22Rv1 (cell line): ENCODE data around the gene AGBL1.

ENCODE experiments used
- H3K27ac ChIP-seq: fragments of 450-650 bp; 2 replicates; pipeline ENCODE4 v1.5.1; 2017
- ZFX ChIP-seq: fragments of 450-650 bp; IDR thresholded peaks from 2 replicates; pipeline ENCODE4 v1.6.1; 2017; ENCODE audit warnings: antibody characterized with exemption, borderline replicate concordance
- TF ChIP-seq, protein P1 (sequence below): fragments of 450-650 bp; IDR thresholded peaks from 2 replicates; pipeline ENCODE4 v1.5.1; 2017; ENCODE audit warnings: mild to moderate bottlenecking

AGBL1 gene

GRCh38 chr15:86751116-86751515 is 671.4 kb downstream of the AGBL1 start:
- TF ChIP-seq, protein P1, sequence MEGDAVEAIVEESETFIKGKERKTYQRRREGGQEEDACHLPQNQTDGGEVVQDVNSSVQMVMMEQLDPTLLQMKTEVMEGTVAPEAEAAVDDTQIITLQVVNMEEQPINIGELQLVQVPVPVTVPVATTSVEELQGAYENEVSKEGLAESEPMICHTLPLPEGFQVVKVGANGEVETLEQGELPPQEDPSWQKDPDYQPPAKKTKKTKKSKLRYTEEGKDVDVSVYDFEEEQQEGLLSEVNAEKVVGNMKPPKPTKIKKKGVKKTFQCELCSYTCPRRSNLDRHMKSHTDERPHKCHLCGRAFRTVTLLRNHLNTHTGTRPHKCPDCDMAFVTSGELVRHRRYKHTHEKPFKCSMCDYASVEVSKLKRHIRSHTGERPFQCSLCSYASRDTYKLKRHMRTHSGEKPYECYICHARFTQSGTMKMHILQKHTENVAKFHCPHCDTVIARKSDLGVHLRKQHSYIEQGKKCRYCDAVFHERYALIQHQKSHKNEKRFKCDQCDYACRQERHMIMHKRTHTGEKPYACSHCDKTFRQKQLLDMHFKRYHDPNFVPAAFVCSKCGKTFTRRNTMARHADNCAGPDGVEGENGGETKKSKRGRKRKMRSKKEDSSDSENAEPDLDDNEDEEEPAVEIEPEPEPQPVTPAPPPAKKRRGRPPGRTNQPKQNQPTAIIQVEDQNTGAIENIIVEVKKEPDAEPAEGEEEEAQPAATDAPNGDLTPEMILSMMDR = no peak
- no peak for TF ChIP-seq ZFX

DNA sequence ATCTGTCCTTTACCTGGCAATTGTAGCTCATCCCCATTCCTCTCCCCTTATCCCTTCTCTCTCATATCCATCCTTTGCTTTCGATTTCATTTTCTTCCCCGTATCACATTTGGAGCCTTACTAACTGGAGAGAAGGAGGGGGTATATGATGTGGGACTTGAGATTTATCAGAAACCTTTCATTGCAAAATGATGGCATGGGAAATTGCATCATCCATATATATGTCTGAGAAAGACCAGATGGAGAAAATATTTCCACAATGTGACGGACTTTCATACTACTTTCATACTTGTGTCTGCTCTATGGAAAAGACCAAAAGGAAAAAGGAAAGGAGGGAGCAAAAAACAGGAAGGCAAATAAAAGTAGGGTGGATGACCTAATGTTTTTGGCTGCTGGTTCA is 675.2 kb downstream of the AGBL1 start:
- no peak overlapping the region for H3K27ac ChIP-seq
- no peak for TF ChIP-seq ZFX
- TF ChIP-seq, protein P1 = no peak

More at GRCh38 chr15:86751116-86751515, 671.4 kb downstream of the AGBL1 start:
- H3K27ac ChIP-seq = no peak overlapping the region

DNA sequence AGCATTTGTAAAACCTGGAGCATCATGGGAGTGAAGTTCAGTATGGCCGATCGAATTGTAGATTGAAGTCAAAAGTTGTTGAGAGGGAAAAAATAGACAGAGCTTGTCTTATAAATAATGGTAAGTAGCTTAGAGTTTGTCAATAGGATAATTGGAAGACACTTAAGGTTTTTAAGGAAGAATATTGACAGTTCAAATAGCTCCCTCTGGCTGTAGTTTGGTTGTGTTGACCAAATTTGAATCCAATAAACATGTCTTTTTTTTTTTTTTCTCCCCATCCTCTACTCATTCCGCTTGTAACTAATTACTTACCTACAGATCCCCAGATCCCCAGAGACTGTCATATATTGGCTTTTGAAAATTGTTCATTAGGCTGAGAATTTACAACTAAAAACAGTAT is 677.0 kb downstream of the AGBL1 start:
- no peak overlapping the region for H3K27ac ChIP-seq
- no peak for TF ChIP-seq ZFX
- TF ChIP-seq, protein P1 = no peak

DNA sequence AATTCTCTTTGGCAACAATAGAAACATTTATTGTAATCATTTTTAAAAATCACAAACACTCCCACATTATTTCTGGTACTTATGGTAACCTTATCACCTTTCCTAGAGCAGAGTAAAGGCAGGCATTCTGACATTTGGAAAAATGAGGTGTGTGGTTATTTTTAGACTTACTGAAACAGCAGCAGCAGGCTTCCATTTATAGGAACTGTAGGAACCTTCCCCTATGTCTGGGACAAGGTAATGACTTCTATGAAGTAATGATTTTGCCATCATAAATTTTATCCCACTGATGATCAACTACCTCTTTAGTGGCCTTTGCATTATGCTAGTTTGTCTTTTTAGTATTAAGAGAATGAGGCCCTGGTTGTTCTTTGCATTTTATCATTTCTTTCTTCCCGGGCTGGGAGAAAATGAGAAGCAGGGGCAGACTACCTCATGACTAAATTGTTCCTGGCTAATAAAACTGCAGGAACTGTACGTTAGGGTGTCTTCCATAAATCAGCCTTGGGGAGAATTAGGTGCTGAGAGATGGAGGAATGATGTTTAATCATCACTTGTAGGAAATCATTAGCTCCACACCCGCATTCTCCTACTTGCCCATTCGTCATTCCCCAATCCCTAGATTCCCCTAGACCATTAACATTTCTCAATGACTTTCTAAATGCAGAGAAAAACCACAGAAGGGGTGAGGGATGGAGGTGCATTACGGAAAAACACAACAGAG is 680.3 kb downstream of the AGBL1 start:
- TF ChIP-seq, protein P1 = no peak
- no peak for TF ChIP-seq ZFX
- H3K27ac ChIP-seq = no peak overlapping the region

GRCh38 chr15:86762874-86763273 is 683.2 kb downstream of the AGBL1 start:
- H3K27ac ChIP-seq = no peak overlapping the region
- TF ChIP-seq ZFX = no peak
- TF ChIP-seq, protein P1 = no peak

DNA sequence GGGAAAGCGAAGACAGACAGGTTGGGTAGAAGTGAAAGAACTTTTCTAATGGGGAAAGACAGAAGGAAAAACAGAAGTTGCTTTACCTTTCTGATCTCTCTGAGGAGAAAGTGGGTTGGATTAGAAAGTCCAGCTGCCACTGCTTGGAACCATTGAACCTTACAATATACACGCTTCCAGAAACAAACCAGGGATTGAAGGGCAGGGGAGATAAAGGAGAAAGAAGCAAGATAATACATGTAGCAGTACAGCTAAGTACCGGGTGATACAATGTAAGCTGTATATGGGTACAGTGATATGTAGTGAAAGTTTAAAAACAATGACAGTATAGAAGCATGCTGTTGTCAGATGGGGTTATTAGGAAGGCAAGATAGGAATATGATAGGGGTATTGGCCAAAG is 684.4 kb downstream of the AGBL1 start:
- TF ChIP-seq ZFX = no peak
- H3K27ac ChIP-seq = no peak overlapping the region

GRCh38 chr15:86765281-86765680 is 685.6 kb downstream of the AGBL1 start:
- H3K27ac ChIP-seq = no peak overlapping the region
- TF ChIP-seq ZFX = no peak
- TF ChIP-seq, protein P1 = no peak
